Right lobe of liver (tissue), 6 donors: ENCODE data around the gene ALPK1. TPM values are rescaled to one million over a fixed set of nuclear protein-coding genes. Genes with fewer than 3 reads are reported as not detected.

Experiments used
- ATAC-seq, 4 donors: fragments of 200-7000 bp; cut with Tn5 transposase; one replicate each; pipeline ENCODE4 v1.9.1; 2020; ENCODE audit warnings: mild to moderate bottlenecking in 4 of 4, moderate library complexity in 4 of 4
- DNase-seq, 3 donors: peaks; one replicate each; pipeline ENCODE4 v3.0.0-alpha.2; 2020
- H3K27ac ChIP-seq, 3 donors: fragments of 200-600 bp; one replicate each; pipeline ENCODE4 v1.8.0; 2022
- H3K27me3 ChIP-seq, 2 donors: fragments of 200-600 bp; one replicate each; pipeline ENCODE4 v1.8.0; 2022
- H3K36me3 ChIP-seq, 4 donors: fragments of 200-600 bp; sonication (generic) in 1 of 4; one replicate each; pipeline versions ENCODE4 v1.5.1 to v1.8.0; 2017 to 2022; ENCODE audit warnings: control low read depth in 1 of 4
- H3K4me1 ChIP-seq, 4 donors: fragments of 200-600 bp; sonication (generic) in 1 of 4; one replicate each; pipeline versions ENCODE4 v1.5.1 to v1.8.0; 2017 to 2022; ENCODE audit warnings: control low read depth in 1 of 4
- H3K4me3 ChIP-seq, 3 donors: fragments of 200-600 bp; one replicate each; pipeline ENCODE4 v1.8.0; 2022
- H3K9me3 ChIP-seq, 4 donors: fragments of 200-600 bp; sonication (generic) in 1 of 4; one replicate each; pipeline versions ENCODE4 v1.5.1 to v1.8.0; 2017 to 2022; ENCODE audit warnings: control low read depth in 1 of 4
- CTCF ChIP-seq, 4 donors: fragments of 200-600 bp in 3 of 4; fragments of 450-650 bp in 1 of 4; IDR thresholded peaks; one replicate each; pipeline versions ENCODE4 v1.5.1 to v1.8.0; 2016 to 2022; ENCODE audit warnings: antibody characterized with exemption in 4 of 4, mild to moderate bottlenecking in 2 of 4
- POLR2A ChIP-seq: fragments of 450-650 bp; IDR thresholded peaks from one replicate; pipeline ENCODE4 v1.6.1; 2017; ENCODE audit warnings: antibody characterized with exemption, mild to moderate bottlenecking
- WGBS: methylation state at CpG from one replicate; pipeline ENCODE4 v1.1.6; 2018; ENCODE audit warnings: low coverage, low lambda C conversion rate; ENCODE audit not compliant: insufficient coverage; ENCODE audit errors: missing lambda C conversion rate; 5-methylcytosine and 5-hydroxymethylcytosine counted together
- intact Hi-C, 2 donors: fragments of 100-400 bp; cut with DNase I; formaldehyde crosslinking; loops; one replicate each; pipeline versions ENCODE4 v1.11.2 to v1.14.1; 2022
- total RNA-seq, 6 experiments: library from RNA; depleted of rRNA in 2 of 6; stranded (reverse); fragments of >200 nt in 2 of 6; fragmentation: NEBNext Ultra II Directional in 3 of 6; extraction: Animal tissue kit (Norgen Biotek cat#: 25700) in 3 of 6; gene quantifications; one replicate each; pipeline versions ENCODE4 v1.1.0 to v1.2.4, GENCODE V29; 2016 to 2023
- donor health status: DM: no; HTN: yes; CAD: no.
- donor health status: DM: no; HTN: no; CAD: no.
- donor health status: DM: no; HTN: no; CAD: no.
- donor health status: DM: no; HTN: yes; CAD: no.
- donor health status: DM: no; HTN: yes; CAD: no.

The ALPK1 gene
- total RNA-seq, 6 experiments from 2014 or later: 5.6 to 20.6 (median 9.9) TPM

- WGBS: 82% methylated on average over 5 of the region's 5 CpGs
These were observed 43.9 kb downstream of the ALPK1 start for GRCh38 chr4:112341033-112341432.

GRCh38 chr4:112343330-112344080, 46.3 kb downstream of the ALPK1 start:
- intact Hi-C loops: no loop called here
- no peak overlapping the region for H3K4me3 ChIP-seq
- no peaks in the 10 kb centered on the region for H3K27me3 ChIP-seq
- ATAC-seq (no peak), DNase-seq (no peak)
- no peaks in the 10 kb centered on the region for H3K4me1 ChIP-seq
- WGBS: 83% methylated on average over 10 of the region's 10 CpGs
- TF ChIP-seq POLR2A: no peak
- TF ChIP-seq CTCF (IDR thresholded peaks at IDR 0.05): no peak
- H3K9me3 ChIP-seq: no peaks in the 10 kb centered on the region
- no peak overlapping the region for H3K27ac ChIP-seq
- no peaks in the 10 kb centered on the region for H3K36me3 ChIP-seq

More at GRCh38 chr4:112341033-112341432, 43.9 kb downstream of the ALPK1 start:
- DNase-seq: no peak
- ATAC-seq: no peak
- Histone ChIP-seq H3K4me3 (no peak overlapping the region), H3K4me1 (no peaks in the 10 kb centered on the region), H3K36me3 (no peaks in the 10 kb centered on the region), H3K27me3 (no peaks in the 10 kb centered on the region), H3K27ac (no peak overlapping the region), H3K9me3 (no peaks in the 10 kb centered on the region)
- intact Hi-C loops: no loop called here
- TF ChIP-seq CTCF (IDR thresholded peaks at IDR 0.05): no peak
- TF ChIP-seq POLR2A: no peak

- intact Hi-C loops: no loop called here
- no peak overlapping the region for H3K27ac ChIP-seq
- TF ChIP-seq POLR2A: no peak
- no peak for TF ChIP-seq CTCF (IDR thresholded peaks at IDR 0.05)
- no peaks in the 10 kb centered on the region for H3K27me3 ChIP-seq
- H3K9me3 ChIP-seq: no peaks in the 10 kb centered on the region
- H3K4me1 ChIP-seq: no peaks in the 10 kb centered on the region
- 76% methylated on average over 11 of the region's 11 CpGs for WGBS
- ATAC-seq (peak in 2 of 4 donors; percentile 17 to 25), DNase-seq (no peak)
- no peaks in the 10 kb centered on the region for H3K36me3 ChIP-seq
- no peak overlapping the region for H3K4me3 ChIP-seq
These were observed 51.5 kb downstream of the ALPK1 start for GRCh38 chr4:112348488-112349158.

- DNase-seq: no peak
- Histone ChIP-seq H3K4me3 (no peak overlapping the region), H3K4me1 (no peaks in the 10 kb centered on the region), H3K9me3 (no peaks in the 10 kb centered on the region), H3K36me3 (no peaks in the 10 kb centered on the region), H3K27ac (no peak overlapping the region), H3K27me3 (no peaks in the 10 kb centered on the region)
- no peak for ATAC-seq
- intact Hi-C loops: no loop called here
- TF ChIP-seq CTCF (IDR thresholded peaks at IDR 0.05) (no peak), POLR2A (no peak)
These were observed 55.6 kb downstream of the ALPK1 start for GRCh38 chr4:112352736-112353135.
